Measurements from ENCODE around the gene TNFAIP8L1. TPM values are rescaled to one million over a fixed set of nuclear protein-coding genes. Genes with fewer than 3 reads are reported as not detected.

Gene TNFAIP8L1
- total RNA-seq, 1 donor from 2014 or later: 3.6 TPM

DNA sequence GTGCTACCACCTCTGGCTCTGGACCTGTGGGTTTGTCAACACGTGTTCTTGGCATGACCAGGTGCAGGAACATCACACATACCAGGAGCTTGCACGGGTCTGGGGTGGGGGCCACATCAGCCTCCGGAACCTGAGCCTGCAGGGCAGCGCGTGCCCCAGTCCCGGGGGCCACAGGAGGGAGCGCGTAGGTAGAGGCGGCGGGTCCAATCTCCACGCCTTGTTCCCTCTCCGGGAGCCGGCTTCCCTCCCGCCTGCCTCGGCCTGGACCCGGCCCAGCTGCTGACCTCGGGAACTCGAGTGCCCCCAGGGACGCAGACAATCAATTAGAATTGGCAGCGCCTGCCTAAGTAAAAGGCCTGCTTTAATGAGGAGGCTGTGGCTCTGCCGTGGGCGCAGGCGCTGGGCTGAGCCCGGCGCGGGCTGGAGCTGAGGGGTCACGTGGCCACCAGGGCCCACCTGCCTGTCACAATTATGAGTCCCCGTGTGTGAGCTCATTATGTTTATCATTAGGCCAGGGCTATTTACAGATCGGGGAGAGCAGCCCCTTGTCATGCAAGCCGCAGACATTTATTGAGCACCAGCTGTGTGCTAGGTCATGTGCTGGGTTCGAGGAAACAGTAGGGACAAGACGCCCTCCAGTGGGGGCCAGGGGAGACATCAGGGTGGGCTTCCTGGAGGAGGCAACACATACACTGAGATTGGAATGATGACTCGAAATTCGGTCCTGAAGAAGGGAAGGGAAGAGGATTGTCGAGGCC is 32.2 kb upstream of the TNFAIP8L1 start:
- intact Hi-C loops (cut with DNase I): no loop called here
- DNase-seq (ENCODE audit: low spot score): peak; percentile 80

DNA sequence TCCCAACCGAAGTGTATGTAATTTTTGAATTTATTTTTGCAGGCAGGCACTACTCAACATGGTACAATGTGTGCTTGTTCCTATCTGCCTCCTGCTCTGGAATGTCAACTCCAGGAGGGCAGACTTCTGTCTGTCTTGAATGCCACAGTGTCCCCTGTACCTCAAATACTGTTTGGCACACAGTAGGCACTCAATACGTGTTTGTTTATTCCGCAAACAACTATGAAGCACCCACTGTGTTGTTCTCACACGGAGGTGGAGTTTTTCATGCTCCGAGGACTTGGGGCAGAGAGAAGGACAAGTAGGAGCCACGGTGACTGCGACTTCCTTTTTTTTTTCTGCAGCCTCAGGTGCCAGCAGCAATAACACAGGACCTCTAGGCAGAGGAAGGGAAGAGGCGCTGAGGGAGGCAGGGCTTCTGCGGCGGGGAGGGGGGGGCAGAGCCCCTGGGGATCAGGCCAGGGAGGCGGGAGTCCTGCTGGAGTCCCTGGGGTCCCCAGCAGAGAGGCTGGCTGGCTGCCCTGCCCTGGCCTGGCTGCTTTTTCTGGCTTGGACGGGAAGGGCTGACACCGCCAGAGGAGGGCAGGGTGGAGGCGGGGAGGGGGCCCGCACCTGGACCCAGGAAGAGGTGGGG is 29.3 kb upstream of the TNFAIP8L1 start:
- intact Hi-C loops (cut with DNase I): no loop called here
- peak; percentile 85 for DNase-seq (ENCODE audit: low spot score)

DNA sequence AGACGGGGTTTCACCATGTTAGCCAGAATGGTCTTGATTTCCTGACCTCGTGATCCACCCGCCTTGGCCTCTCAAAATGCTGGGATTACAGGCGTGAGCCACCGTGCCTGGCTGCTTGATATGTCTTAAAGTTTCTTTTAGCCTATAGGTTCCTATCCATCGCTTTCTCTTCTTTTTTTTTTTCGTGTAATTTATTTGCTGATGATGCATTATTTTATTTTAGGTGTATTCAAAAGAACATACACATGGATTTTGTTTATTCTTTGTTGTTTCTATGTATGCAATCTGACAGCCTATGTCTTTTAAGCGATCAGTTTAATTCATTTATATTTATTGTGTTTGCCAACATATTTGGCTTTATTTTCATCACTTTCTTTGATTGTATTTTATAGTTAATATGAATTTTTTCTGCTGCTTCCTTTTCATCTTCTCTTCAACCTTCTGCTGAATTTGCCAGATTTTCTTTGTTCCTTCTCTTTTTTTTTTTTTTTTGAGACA is 26.0 kb upstream of the TNFAIP8L1 start:
- intact Hi-C loops (cut with DNase I): no loop called here
- no peak for DNase-seq (ENCODE audit: low spot score)

DNA sequence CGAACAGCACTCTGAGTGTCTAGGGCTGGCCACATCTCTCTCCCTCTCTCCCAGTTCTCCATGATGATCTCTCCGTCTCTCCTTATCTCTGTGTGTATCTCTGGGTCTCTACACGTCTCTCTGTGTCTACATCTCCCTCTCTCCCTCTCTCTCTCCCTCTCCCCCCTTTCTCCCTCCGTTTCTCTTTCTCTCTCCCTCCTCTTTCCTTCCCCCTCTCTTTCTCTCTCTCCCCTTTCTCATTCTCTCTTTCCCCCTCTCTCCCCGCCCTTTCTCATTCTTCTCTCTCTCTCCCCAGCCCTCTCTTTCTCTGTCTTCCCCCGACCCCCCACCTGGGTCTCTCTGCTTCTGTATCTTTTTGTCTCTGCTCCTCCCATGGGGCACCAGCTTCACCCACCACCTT is 21.3 kb upstream of the TNFAIP8L1 start:
- intact Hi-C loops (cut with DNase I): no loop called here
- DNase-seq (ENCODE audit: low spot score): no peak

DNA sequence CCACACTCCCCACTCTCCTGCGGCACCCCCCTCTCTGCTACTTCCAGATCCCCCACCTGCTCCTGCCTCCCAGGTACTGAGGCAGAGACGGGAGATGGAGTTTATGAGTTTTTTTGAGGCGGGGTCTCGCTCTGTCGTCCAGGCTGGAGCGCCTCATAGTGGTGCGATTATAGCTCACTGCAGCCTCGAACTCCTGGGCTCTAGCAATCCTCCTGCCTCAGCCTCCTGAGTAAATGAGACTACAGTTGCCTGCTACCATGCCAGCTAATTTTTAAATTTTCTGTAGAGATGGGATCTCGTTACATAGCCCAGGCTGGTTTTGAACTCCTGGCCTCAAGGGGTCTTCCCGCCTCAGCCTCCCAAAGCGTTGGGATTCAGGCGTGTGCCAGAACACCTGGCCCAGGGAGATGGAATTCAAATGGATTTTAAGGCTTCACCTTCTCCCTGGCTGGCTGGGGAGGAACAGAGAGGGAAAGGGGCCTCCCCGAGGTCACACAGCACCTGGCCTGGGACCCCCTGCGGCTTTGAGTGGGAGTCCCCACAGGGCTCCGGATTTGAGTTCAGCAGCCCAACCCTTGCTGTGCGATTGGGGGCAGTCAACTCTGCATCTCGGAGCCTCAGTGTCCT is 19.5 kb upstream of the TNFAIP8L1 start:
- no peak for DNase-seq (ENCODE audit: low spot score)
- intact Hi-C loops (cut with DNase I): no loop called here

DNA sequence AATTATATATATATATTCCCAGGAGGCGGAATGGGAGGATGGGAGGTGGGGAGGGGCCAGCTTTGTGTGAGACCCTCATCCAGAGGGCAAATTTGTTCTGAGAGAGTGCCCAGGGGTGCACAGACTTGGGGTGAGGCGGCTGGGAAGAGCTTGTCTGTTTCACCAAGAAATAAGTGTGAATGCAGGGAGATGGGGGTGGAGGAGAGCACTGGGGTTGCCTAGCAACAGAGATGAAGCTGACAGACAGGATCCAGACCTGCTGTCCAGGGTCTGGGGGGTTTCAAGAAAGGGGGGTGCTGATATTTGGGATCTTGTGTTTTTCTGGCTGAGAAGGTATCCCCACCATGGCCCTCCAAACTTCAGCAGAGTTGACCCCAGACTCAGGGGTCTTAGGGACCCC is 18.6 kb upstream of the TNFAIP8L1 start:
- intact Hi-C loops (cut with DNase I): no loop called here
- DNase-seq (ENCODE audit: low spot score): no peak

DNA sequence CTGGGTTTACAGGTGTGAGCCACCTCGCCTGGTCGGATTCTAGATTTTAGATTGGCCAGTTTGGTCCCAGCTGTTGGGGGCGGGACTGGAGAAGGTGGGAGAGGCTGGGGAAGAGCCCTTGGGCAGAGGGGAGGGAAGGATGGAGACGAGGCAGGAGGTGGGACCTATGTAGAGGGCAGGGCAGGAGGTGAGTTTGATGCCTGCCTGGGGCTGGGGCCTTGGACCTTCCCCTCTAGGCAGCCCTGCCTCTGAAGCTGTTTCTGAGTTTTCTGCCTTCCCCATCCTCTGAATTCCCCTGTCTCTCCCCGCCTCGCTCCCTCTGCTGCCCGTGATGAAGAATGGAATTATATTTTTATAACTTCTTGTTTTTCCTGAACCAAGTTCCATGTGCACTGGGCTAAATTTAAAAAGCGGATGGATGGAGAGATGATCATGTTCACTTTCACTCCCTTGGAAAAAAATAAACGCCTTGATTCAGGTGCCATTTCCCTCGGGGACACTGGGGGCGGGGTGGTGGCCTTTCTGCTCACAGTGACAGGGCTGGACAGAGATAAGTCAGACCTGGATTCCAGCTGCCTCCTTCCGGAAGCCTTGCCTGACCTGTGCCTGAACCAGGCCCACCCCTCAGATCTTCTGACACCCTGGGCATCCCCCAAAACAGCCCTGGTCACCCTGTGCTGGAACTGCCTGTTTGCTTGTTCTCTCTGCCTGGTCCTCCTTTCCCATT is 16.5 kb upstream of the TNFAIP8L1 start:
- DNase-seq (ENCODE audit: low spot score): no peak
- intact Hi-C loops (cut with DNase I): no loop called here

DNA sequence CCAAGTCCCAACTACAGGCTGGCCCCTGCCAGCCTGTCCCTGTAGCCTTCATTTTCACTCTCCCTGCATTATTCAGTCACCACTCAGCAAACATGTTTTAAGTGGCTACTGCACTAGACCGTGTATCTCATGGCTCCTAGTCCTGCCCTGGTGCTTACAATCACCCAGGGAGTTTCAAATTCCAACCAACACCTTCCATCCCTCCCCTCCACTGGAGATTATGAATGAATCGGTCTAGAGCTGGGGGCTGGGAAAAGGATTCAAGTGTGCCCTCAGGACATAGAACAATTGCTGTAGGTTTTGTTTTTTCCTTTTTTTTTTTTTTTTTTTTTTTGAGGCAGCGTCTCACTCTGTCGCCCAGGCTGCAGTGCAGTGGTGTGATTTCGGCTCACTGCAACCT is 15.0 kb upstream of the TNFAIP8L1 start:
- DNase-seq (ENCODE audit: low spot score): no peak
- intact Hi-C loops (cut with DNase I): no loop called here

DNA sequence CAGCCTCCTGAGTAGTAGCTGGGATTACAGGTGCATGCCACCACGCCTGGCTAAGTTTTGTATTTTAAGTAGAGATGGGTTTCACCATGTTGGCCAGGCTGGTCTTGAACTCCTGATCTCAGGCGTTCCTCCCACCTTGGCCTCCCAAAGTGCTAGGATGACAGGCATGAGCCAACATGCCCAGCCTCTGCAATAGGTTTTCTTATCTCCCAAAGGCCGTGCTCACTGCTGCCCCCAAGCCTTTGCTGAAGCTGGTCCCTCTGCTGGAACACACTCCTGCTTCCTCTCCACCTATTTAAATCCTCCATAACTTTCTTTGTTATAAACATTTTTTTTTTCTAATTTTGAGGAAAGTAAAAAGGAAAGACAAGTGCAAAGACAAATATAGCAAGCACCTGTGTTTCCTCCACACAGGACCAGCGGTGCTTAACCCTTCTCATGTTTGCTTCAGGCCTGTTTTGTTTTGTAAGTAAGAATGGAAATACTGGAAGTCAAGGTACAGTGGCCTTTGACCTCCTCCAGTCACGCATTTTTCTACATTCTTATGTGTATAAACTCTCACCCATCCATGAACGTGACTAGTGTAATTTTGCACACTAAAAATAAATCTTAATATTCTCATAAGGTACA is 14.5 kb upstream of the TNFAIP8L1 start:
- intact Hi-C loops (cut with DNase I): no loop called here
- no peak for DNase-seq (ENCODE audit: low spot score)

DNA sequence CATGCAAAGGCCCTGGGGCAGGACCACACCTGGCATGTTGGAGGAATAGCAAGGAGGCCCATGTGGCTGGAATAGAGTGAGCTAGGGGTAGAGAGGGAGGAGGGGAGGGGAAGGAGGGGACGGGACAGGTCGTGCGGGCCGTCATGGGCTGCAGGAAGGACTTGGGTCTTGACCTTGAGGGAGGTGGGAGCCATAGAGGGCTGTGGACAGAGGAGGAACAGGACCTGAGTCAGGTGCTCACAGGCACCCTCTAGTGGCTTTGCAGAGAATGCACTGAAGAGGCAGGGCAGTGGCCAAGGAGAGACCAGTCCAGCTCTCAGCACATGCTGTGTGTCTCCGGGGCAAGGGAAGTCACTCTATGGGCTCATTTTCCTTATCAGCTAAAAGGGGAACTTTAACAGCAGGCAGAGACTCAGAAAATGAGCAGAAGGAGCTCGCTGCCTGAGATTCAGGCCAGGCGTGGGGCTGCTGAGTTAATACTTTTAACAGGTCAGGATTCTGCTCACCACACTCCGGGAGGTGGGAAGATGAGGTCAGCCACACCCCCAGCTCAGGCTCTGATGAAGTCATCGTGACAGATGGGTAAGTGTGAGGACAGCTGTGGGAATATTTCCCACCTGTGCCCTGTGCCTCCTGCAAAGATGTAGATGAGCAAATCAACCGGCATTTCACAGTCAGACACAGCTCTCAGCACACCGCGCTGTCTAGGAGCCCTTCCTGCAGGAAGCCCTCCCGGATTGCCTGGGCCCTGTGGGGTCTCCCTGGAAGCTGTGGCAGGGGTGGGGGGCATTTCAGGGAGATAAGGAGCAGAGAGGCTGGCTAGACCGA is 6.0 kb upstream of the TNFAIP8L1 start:
- DNase-seq (ENCODE audit: low spot score): peak; percentile 89
- intact Hi-C loops (cut with DNase I): no loop called here

DNA sequence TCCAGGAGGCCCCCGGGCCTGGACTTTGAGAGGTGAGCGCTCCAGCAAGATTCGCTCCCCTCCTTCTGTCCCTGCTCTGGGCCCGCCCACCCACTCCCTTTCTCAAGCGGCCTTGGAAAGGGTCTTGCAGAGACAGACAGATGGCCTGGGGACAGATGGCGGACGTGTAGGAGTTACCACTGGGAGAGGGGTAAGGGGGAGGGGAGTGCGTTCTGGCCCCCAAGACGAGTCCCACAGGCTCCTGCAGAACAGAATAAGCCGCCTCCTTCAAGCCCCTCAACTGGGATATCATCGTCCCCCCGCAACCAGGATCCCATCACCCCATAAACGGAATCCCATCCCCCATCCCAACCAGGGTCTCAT is 3.6 kb upstream of the TNFAIP8L1 start:
- no peak for DNase-seq (ENCODE audit: low spot score)
- intact Hi-C loops (cut with DNase I): loop anchor here (2.0 to 5.0 kb wide), 3 partner anchors 61 to 368 kb away; partner anchors contain the start of gene SEMA6B

DNA sequence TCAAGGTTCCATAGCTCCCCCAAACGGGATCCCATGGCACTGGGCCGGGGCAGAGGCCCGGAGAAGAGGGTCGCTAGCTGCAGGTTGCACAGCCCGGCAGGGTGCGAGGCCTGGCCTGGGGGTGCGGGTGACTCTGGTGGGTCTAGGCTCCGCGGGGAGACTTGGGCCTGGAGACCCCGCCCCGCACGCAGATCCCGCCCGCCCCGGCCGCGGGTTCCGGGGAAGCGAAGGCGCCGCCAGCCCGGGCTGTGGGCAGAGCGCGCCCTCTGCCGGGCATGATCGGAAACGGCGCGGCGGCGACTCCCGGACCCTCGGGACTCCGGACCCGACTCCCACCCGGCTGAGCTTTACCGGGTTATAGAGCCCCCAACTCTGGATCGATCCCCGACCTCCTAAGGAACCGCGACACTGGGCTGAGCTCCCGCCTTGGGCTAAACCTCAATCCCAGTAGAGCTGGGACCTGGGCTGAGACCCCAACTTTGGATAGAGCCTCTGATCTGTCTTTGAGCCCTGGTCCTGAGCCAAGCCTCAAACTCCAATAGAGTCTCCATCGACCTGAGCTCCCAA is 3.1 kb upstream of the TNFAIP8L1 start:
- peak; percentile 85 for DNase-seq (ENCODE audit: low spot score)
- intact Hi-C loops (cut with DNase I): loop anchor here (5.0 kb wide), 2 partner anchors 79 to 369 kb away; partner anchors contain the start of gene SEMA6B

DNA sequence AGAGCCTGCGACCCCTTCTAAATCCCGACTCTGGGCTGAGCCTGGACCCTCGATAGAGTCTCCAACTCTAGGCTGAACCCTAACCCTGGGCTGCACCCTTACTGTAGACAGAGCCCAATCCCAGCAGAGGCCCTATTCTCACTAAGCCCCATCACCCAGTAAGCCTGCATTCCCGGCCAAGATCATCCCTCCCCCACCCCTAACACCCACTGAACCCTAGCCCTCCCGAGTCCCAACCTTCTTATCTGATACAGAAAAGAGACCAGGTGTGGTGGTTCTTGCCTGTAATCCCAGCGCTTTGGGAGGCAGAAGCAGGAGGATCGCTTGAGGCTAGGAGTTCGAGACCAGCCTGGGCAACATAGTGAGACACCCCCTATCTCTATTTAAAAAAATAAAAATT is 2.6 kb upstream of the TNFAIP8L1 start:
- no peak for DNase-seq (ENCODE audit: low spot score)
- intact Hi-C loops (cut with DNase I): loop anchor here (5.0 kb wide), 2 partner anchors 79 to 369 kb away; partner anchors contain the start of gene SEMA6B

DNA sequence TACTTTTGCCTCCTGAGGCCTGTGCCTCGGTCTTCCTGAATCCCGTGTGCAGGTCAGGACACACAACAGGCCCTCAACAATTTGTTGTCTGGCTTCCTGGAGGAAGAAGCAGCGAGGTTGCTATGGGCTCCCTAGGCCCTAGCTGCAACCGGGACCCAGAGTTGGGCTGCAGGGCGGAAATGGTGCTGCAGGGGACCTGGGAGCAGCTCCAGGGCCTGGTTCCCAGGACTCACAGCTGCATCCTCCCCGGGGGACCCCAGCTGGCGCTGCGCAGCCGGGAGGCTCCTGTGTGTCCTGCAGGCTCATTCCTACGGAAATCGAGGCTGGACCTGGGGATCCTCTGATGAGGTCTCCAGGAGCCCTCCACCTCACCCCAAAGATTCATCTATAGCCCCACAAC is 999 bp upstream of the TNFAIP8L1 start:
- DNase-seq (ENCODE audit: low spot score): no peak
- intact Hi-C loops (cut with DNase I): loop anchor here (2.0 to 5.0 kb wide), 3 partner anchors 74 to 371 kb away; partner anchors contain the start of gene SEMA6B

DNA sequence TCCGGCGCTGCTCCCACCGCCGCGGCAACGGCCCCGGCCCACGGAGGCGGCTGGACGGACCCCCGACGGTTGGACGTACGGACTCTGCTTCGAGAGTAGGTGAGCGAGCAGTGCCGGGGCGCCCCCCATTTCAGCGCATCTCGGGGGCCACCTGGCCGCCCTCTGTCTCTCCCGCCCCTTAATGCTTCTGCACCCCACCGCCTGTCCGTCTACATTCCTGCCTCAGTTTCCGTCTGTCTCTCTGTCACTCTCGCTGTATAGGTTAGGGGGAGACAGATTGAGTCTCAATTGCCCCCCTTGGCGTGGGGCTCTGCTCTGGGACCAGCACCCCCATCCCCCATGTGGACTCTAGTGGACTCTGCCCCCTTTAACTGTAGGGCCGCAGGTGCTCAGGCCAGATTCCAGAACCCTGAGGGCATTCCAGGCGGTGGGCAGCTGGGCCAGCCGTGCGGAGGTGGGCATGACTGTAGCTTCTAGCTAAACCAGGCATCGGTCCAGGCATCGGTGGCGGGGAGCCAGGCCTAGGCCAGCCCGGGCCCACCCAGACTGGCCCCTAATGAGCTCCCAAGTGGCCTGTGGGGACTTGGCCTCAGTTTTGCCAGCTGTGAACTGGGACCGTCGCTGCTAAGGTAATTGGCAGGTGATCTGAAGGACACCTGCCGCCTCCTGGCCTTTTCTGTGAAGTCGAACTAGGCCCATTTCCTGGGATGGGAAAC is 373 bp downstream of the TNFAIP8L1 start:
- intact Hi-C loops (cut with DNase I): loop anchor here (2.0 to 5.0 kb wide), 3 partner anchors 73 to 372 kb away; partner anchors contain the start of gene SEMA6B
- DNase-seq (ENCODE audit: low spot score): no peak

DNA sequence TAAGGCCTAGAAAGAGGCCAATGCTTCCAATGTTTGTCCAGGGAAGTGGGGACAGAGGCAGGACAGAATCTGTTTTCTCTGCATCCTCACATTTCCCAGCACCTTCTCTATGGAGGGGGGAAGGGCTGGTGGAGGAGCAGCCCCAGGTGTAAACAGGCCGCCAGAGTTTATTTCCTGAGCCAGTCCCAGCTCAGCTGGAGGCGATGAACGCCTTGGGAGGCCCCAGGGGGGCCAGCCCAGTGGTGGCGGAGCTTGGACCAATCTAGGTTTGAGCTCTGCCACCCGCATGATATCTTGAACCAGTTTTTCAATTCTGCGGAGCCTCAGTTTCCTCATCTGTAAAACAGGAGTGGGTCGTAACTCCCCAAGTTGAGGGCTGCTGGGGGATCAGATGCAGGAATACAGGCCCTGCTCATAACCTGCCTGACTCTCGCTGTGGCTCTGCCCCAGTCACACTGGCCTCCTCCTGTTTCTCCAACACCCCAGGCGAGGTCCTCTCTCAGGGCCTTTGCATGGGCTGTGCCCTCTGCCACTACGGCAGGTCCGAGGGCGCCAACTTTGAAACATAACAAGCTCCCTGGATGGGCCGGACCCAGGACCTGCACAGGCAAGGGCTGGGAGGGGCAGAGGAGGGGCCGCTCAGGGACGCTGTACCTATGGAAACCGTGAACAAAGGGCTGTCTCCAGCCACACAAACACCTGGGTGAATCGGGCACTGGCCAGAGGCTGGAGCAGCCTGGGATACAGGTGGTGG is 1.1 kb downstream of the TNFAIP8L1 start:
- no peak for DNase-seq (ENCODE audit: low spot score)
- intact Hi-C loops (cut with DNase I): no loop called here

DNA sequence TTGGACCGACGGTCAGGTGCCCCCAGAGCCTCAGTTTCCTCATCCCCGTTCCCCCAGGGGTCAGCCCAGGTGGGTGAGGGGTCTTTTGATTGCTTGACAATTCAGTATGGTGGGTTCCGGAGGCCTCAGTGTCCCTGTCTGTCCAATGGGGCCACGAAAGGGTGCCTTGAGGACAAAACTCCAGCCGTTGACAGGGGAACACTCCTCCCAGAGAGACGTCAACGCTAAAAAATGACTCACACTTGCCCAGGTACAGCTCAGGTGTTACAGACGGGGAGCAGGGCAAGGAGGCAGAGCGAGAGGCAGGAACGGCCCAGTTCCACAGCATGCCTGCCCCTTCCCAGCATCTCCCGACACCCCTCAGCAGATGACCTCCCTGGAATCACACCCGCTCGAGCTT is 1.8 kb downstream of the TNFAIP8L1 start:
- no peak for DNase-seq (ENCODE audit: low spot score)
- intact Hi-C loops (cut with DNase I): no loop called here

Measured in cardiac septum (tissue), 1 donor.